Gastroesophageal sphincter (tissue), 3 donors: Measurements from ENCODE around the gene MCAM.

Source experiments
- EP300 ChIP-seq: sonication (generic); formaldehyde crosslinking; IDR thresholded peaks from one replicate; pipeline ENCODE4 v1.6.1; 2017; ENCODE audit warnings: antibody characterized with exemption, mild to moderate bottlenecking
- POLR2A ChIP-seq, 2 donors: fragments of 450-650 bp; IDR thresholded peaks; one replicate each; pipeline ENCODE4 v1.6.1; 2017; ENCODE audit warnings: antibody characterized with exemption in 2 of 2, mild to moderate bottlenecking in 2 of 2, moderate library complexity in 1 of 2
- POLR2AphosphoS5 ChIP-seq: sonication (generic); formaldehyde crosslinking; IDR thresholded peaks from one replicate; pipeline ENCODE4 v1.6.1; 2017; ENCODE audit warnings: antibody characterized with exemption
- TF ChIP-seq, protein P1 (sequence below), 4 experiments: fragments of 200-600 bp in 2 of 4; fragments of 450-650 bp in 2 of 4; sonication (generic) in 1 of 4; IDR thresholded peaks; one replicate each; pipeline ENCODE4 v1.5.1; 2017 to 2019; ENCODE audit warnings: antibody characterized with exemption in 4 of 4, mild to moderate bottlenecking in 2 of 4, moderate library complexity in 2 of 4

DNA sequence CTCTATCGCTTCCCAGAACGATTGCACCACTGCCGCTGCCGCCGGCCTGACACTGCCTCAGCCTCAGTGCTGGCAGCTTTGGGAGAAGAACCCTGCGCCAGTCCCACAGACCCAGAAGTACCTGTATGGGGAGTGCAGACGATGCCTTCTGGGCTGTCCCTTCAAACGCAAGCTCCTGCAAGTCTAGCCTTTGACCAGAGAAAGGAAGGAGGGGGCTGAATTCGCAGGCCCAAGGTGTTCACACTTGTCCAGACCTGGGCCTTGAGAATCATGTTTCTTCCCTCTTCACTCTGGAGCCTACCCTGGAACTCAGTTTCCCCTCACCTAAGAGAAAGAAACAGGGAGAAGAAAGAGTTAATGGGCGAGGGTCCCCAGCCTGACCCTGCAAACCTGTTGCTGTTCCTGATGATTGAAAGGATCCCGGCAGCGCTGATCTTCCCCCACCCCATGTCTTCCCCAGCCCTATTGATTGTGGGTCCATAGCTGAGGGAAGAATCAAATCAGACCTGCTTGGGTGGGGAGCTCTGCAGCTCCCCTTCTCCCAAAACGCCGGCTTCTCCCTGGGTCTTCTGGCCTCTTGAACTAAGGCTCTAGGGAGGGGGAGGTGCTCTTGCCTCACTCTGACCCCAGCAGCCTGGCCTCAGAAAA, 786 bp upstream of the MCAM start:
- TF ChIP-seq, protein P1, sequence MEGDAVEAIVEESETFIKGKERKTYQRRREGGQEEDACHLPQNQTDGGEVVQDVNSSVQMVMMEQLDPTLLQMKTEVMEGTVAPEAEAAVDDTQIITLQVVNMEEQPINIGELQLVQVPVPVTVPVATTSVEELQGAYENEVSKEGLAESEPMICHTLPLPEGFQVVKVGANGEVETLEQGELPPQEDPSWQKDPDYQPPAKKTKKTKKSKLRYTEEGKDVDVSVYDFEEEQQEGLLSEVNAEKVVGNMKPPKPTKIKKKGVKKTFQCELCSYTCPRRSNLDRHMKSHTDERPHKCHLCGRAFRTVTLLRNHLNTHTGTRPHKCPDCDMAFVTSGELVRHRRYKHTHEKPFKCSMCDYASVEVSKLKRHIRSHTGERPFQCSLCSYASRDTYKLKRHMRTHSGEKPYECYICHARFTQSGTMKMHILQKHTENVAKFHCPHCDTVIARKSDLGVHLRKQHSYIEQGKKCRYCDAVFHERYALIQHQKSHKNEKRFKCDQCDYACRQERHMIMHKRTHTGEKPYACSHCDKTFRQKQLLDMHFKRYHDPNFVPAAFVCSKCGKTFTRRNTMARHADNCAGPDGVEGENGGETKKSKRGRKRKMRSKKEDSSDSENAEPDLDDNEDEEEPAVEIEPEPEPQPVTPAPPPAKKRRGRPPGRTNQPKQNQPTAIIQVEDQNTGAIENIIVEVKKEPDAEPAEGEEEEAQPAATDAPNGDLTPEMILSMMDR (IDR thresholded peaks at IDR 0.05) = no peak
- TF ChIP-seq POLR2A (IDR thresholded peaks at IDR 0.05) = peak in 1 of 2 donors; percentile 18
- no peak for TF ChIP-seq EP300
- TF ChIP-seq POLR2AphosphoS5 = no peak
